Measurements from ENCODE around the gene LINC01488. TPM values are rescaled to one million over a fixed set of nuclear protein-coding genes. Genes with fewer than 3 reads are reported as not detected.

The LINC01488 gene
- total and polyA plus RNA-seq, 2 of the 13 experiments (the other 11 are each of a cell fraction or from before 2014, with no cell fraction given): 0.26 to 0.58 TPM

GRCh38 chr11:69437001-69437875, 44.2 kb upstream of the LINC01488 start (continued):
- 0 out of 2 replicates have a peak, but pooled peaks have one; percentile 37 for TF ChIP-seq TBX3 (IDR thresholded peaks at IDR 0.05; ENCODE audit: borderline replicate concordance)
- TF ChIP-seq ZNF343 (CRISPR knock-in tag; IDR thresholded peaks at IDR 0.05): no peak
- peak; percentile 37; the same call in 1 of the 2 replicates for TF ChIP-seq ZNF446 (CRISPR knock-in tag; IDR thresholded peaks at IDR 0.05)
- 0 out of 2 replicates have a peak, but pooled peaks have one; percentile 61 for TF ChIP-seq ZNF792 (CRISPR knock-in tag; IDR thresholded peaks at IDR 0.05)
- TF ChIP-seq RAD21 (CRISPR knock-in tag; IDR thresholded peaks at IDR 0.05): peak; percentile 56
- TF ChIP-seq ZNF883 (CRISPR knock-in tag; IDR thresholded peaks at IDR 0.05; ENCODE audit: not compliant biosample characterization): peak; percentile 53
- peak; percentile 66 for TF ChIP-seq FOSL2 (CRISPR knock-in tag; IDR thresholded peaks at IDR 0.05)
- 0 out of 2 replicates have a peak, but pooled peaks have one; percentile 35 for TF ChIP-seq ZNF350 (CRISPR knock-in tag; IDR thresholded peaks at IDR 0.05; ENCODE audit: borderline replicate concordance, low read depth)
- no peak for TF ChIP-seq ZNF432 (CRISPR knock-in tag; IDR thresholded peaks at IDR 0.05; ENCODE audit: borderline replicate concordance)
- TF ChIP-seq, protein P1, sequence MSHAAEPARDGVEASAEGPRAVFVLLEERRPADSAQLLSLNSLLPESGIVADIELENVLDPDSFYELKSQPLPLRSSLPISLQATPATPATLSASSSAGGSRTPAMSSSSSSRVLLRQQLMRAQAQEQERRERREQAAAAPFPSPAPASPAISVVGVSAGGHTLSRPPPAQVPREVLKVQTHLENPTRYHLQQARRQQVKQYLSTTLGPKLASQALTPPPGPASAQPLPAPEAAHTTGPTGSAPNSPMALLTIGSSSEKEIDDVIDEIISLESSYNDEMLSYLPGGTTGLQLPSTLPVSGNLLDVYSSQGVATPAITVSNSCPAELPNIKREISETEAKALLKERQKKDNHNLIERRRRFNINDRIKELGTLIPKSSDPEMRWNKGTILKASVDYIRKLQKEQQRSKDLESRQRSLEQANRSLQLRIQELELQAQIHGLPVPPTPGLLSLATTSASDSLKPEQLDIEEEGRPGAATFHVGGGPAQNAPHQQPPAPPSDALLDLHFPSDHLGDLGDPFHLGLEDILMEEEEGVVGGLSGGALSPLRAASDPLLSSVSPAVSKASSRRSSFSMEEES (CRISPR knock-in tag; IDR thresholded peaks at IDR 0.05): peak; percentile 52; the same call in 1 of the 2 replicates
- TF ChIP-seq HDAC2 (CRISPR knock-in tag; IDR thresholded peaks at IDR 0.05): peak; percentile 80
- no peak for TF ChIP-seq HOXA9 (CRISPR knock-in tag; IDR thresholded peaks at IDR 0.05; ENCODE audit: borderline replicate concordance)
- no peak for TF ChIP-seq ZNF513 (CRISPR knock-in tag; conservative IDR thresholded peaks at IDR 0.05)
- TF ChIP-seq ZNF788 (CRISPR knock-in tag; IDR thresholded peaks at IDR 0.05; ENCODE audit: borderline replicate concordance): peak; percentile 89; the same call in 1 of the 2 replicates
- peak; percentile 59; the same call in 1 of the 2 replicates for TF ChIP-seq RXRB (CRISPR knock-in tag; IDR thresholded peaks at IDR 0.05; ENCODE audit: borderline replicate concordance)
- TF ChIP-seq ZSCAN9 (CRISPR knock-in tag; IDR thresholded peaks at IDR 0.05; ENCODE audit: borderline replicate concordance): no peak
- TF ChIP-seq BCL6 (CRISPR knock-in tag; IDR thresholded peaks at IDR 0.05): peak; percentile 63; the same call in 1 of the 2 replicates
- 0 out of 2 replicates have a peak, but pooled peaks have one; percentile 29 for TF ChIP-seq ZNF598 (CRISPR knock-in tag; IDR thresholded peaks at IDR 0.05; ENCODE audit: borderline replicate concordance)
- peak; percentile 50 for TF ChIP-seq HNF4A (CRISPR knock-in tag; IDR thresholded peaks at IDR 0.05)
- TF ChIP-seq EED (CRISPR knock-in tag; IDR thresholded peaks at IDR 0.05): 0 out of 2 replicates have a peak, but pooled peaks have one; percentile 46
- 0 out of 2 replicates have a peak, but pooled peaks have one; percentile 41 for TF ChIP-seq ZNF44 (CRISPR knock-in tag; IDR thresholded peaks at IDR 0.05)
- TF ChIP-seq ZFP91 (CRISPR knock-in tag; IDR thresholded peaks at IDR 0.05; ENCODE audit: borderline replicate concordance): peak; percentile 58
